OCI-LY3 (cell line): ENCODE data around the gene BICD1.

Source experiments
- CTCF ChIP-seq: fragments of 200-600, 300-600 bp; sonication (generic); IDR thresholded peaks from 2 replicates; pipeline ENCODE4 v1.5.1; 2014; ENCODE audit warnings: antibody characterized with exemption, low read length, low read depth
- EZH2phosphoT487 ChIP-seq: fragments of 200-600 bp; shearing (Covaris generic); IDR thresholded peaks from 2 replicates; pipeline ENCODE4 v1.6.1; 2018; ENCODE audit warnings: antibody characterized with exemption, mixed run types, low read depth

- TF ChIP-seq CTCF (peak; percentile 56), EZH2phosphoT487 (no peak)
Observed at GRCh38 chr12:32305163-32305562, 198.5 kb downstream of the BICD1 start.
